Glutamatergic neuron (in vitro differentiated cells): ENCODE results near the gene ADARB2. TPM values are rescaled to one million over a fixed set of nuclear protein-coding genes. Genes with fewer than 3 reads are reported as not detected.

Experiments used
- DNase-seq: peaks from one replicate; pipeline ENCODE4 v3.0.0; 2022
- H3K27ac Mint-ChIP-seq: one replicate; pipeline ENCODE4 v1.8.0; 2020; ENCODE audit warnings: mild to moderate bottlenecking, mixed read lengths, inconsistent platforms; ENCODE audit not compliant: unreplicated experiment
- H3K27me3 Mint-ChIP-seq: one replicate; pipeline ENCODE4 v1.8.0; 2020; ENCODE audit warnings: mild to moderate bottlenecking, moderate library complexity, mixed read lengths, inconsistent platforms; ENCODE audit not compliant: unreplicated experiment
- H3K36me3 Mint-ChIP-seq: one replicate; pipeline ENCODE4 v1.8.0; 2020; ENCODE audit warnings: mild to moderate bottlenecking, mixed read lengths, inconsistent platforms; ENCODE audit not compliant: unreplicated experiment
- H3K4me1 Mint-ChIP-seq: one replicate; pipeline ENCODE4 v1.8.0; 2020; ENCODE audit warnings: mild to moderate bottlenecking, low read depth, mixed read lengths, inconsistent platforms; ENCODE audit not compliant: unreplicated experiment
- H3K4me3 Mint-ChIP-seq: one replicate; pipeline ENCODE4 v1.8.0; 2020; ENCODE audit warnings: mild to moderate bottlenecking, mixed read lengths, inconsistent platforms; ENCODE audit not compliant: unreplicated experiment
- H3K9me3 Mint-ChIP-seq: one replicate; pipeline ENCODE4 v1.8.0; 2020; ENCODE audit warnings: mild to moderate bottlenecking, moderate library complexity, mixed read lengths, inconsistent platforms; ENCODE audit not compliant: unreplicated experiment
- total RNA-seq: library from RNA; stranded (reverse); fragmentation: NEBNext Ultra II Directional; extraction: Animal tissue kit (Norgen Biotek cat#: 25700); gene quantifications from one replicate; pipeline ENCODE4 v1.2.1, GENCODE V29; 2021; ENCODE audit not compliant: unreplicated experiment
- TF ChIP-seq, protein P1 (sequence below): fragments of 200-600 bp; sonication (generic); IDR thresholded peaks from one replicate; pipeline ENCODE4 v1.5.0; 2021; ENCODE audit not compliant: partially characterized antibody, unreplicated experiment

The ADARB2 gene
- total RNA-seq, 1 donor from 2014 or later = 20.6 TPM

DNA sequence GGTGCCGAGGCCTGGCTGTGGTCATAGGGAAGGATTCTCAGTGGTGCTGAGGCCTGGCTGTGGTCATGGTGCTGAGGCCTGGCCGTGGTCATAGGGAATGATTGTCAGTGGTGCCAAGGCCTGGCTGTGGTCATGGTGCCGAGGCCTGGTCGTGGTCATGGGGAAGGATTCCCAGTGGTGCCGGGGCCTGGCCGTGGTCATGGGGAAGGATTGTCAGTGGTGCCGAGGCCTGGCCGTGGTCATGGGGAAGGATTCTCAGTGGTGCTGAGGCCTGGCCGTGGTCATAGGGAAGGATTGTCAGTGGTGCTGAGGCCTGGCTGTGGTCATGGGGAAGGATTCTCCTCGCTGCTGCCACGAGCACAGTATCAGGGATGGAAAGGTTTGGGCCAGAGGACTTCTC is 327.3 kb downstream of the ADARB2 start:
- DNase-seq = no peak
- Mint-ChIP-seq H3K9me3 (peaks cover 8% of the 10 kb centered on the region), H3K27ac (no peak overlapping the region), H3K27me3 (peaks cover 3% of the 10 kb centered on the region), H3K4me1 (peaks cover 2% of the 10 kb centered on the region), H3K36me3 (peaks cover 5% of the 10 kb centered on the region), H3K4me3 (no peak overlapping the region)
- TF ChIP-seq, protein P1, sequence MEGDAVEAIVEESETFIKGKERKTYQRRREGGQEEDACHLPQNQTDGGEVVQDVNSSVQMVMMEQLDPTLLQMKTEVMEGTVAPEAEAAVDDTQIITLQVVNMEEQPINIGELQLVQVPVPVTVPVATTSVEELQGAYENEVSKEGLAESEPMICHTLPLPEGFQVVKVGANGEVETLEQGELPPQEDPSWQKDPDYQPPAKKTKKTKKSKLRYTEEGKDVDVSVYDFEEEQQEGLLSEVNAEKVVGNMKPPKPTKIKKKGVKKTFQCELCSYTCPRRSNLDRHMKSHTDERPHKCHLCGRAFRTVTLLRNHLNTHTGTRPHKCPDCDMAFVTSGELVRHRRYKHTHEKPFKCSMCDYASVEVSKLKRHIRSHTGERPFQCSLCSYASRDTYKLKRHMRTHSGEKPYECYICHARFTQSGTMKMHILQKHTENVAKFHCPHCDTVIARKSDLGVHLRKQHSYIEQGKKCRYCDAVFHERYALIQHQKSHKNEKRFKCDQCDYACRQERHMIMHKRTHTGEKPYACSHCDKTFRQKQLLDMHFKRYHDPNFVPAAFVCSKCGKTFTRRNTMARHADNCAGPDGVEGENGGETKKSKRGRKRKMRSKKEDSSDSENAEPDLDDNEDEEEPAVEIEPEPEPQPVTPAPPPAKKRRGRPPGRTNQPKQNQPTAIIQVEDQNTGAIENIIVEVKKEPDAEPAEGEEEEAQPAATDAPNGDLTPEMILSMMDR = no peak

DNA sequence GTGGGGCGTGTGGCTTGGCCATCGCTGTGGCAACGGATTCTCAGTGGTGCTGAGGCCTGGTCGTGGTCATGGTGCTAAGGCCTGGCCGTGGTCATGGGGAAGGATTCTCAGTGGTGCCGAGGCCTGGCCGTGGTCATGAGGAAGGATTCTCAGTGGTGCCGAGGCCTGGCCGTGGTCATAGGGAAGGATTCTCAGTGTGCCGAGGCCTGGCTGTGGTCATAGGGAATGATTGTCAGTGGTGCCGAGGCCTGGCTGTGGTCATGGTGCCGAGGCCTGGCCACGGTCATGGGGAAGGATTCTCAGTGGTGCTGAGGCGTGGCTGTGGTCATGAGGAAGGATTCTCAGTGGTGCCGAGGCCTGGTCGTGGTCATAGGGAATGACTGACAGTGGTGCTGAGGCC is 327.9 kb downstream of the ADARB2 start:
- Mint-ChIP-seq H3K27me3 (peaks cover 3% of the 10 kb centered on the region), H3K4me3 (no peak overlapping the region), H3K4me1 (peaks cover 5% of the 10 kb centered on the region), H3K9me3 (peaks cover 6% of the 10 kb centered on the region), H3K27ac (no peak overlapping the region), H3K36me3 (peaks cover 5% of the 10 kb centered on the region)
- TF ChIP-seq, protein P1 = no peak
- no peak for DNase-seq

DNA sequence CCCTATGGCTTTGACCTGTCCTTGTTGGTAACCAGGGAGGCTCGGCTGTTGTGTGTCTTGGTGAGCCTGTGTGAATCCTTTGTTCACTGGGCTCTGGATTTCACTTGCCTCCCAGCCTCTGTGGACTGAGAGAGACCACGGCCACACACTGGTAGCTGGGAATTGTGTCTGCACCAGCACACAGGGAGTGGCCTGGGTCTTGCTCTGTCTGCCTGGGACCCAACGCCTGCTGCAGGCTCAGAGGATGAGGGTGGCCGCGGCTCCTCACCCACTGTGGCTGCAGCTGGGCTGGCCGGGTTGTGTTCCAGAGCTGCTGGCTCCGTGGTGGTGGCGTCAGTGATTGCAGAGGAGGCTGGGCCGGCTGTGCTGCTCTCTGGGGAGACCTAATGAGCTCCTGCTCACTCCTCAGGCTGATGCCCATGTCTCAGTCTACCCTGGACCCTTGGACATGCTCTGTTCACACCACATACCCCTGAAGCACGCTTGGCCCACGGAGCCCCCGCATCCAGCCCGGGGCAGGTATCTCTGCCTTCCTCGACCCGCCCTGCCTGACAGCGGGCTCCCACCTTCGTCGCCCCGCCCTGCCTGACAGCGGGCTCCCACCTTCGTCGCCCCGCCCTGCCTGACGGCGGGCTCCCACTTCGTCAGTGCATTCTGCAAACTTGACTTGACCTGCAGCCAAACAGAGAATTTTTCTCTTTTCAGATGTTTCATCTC is 328.5 kb downstream of the ADARB2 start:
- Mint-ChIP-seq H3K4me3 (no peak overlapping the region), H3K9me3 (peaks cover 6% of the 10 kb centered on the region)
- no peak for DNase-seq

DNA sequence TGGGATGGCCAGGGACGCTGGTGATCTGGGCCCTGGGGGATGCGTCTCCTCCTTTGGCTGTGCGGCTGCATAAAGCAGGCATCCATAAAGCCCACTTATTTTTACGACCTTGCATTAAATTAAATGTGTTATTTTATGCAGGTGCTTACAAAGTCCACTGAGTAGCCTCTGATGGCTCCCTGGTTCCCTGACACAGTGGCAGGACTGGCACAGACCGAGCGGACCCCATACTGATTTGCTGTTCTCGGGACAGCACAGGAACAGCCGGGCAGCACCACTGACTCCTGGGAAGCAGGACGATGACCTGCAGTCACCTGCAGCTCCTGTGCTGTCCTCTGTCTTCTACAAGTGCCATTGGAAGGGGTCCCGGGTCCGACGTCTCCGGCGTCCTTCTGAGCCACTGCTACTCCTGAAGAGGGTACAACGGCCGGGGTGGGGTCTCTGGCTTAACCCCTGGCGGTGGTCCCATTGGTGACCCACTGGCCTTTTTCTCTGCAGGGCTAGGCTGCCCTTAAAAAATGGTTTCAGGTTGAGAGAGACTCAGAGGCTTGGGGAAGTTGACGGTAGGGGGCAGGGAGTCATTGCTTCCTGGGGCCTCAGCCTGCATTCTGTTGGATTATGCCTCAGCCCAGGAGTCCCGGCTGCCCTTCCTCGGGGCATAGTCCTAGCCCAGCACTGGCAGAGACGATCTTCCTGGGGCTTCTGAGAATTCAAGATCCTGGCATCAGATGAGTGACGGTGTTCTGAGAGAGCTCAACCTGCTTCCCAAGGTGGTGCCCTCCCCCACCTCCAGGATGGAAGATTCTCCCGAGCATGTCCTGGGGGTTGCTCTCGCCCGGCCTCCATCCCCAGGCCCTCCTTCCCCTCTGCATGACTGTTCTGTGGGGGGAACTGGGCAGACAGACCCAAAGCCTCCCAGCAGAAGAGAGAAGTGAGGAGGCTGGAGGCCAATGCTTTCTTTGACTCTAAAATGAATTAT is 330.1 kb downstream of the ADARB2 start:
- Mint-ChIP-seq H3K27ac (no peak overlapping the region), H3K4me3 (no peak overlapping the region), H3K9me3 (peaks cover 10% of the 10 kb centered on the region), H3K36me3 (peaks cover 5% of the 10 kb centered on the region), H3K4me1 (peaks cover 22% of the 10 kb centered on the region), H3K27me3 (peaks cover 3% of the 10 kb centered on the region)
- no peak for DNase-seq
- TF ChIP-seq, protein P1 = no peak

More for the DNA sequence above, 328.5 kb downstream of the ADARB2 start:
- Mint-ChIP-seq H3K36me3 (peaks cover 5% of the 10 kb centered on the region), H3K4me1 (peaks cover 10% of the 10 kb centered on the region), H3K27ac (no peak overlapping the region), H3K27me3 (peaks cover 3% of the 10 kb centered on the region)
- TF ChIP-seq, protein P1 = no peak
